T-helper 17 cell (primary cell): Measurements from ENCODE around the gene TRIM25. TPM values are rescaled to one million over a fixed set of nuclear protein-coding genes. Genes with fewer than 3 reads are reported as not detected.
"Not testable (repeated sequence)": the region's sequence is repeated elsewhere in the genome, so short reads cannot be mapped to it uniquely, and the experiment has no call there.

Source experiments
- ATAC-seq: fragments of 150-1000 bp; cut with Tn5 transposase; 2 replicates; pipeline ENCODE4 v1.10.0; 2021; ENCODE audit warnings: mild to moderate bottlenecking, moderate library complexity
- DNase-seq, 3 donors: peaks; one replicate each; pipeline versions ENCODE4 v3.0.0 to v3.0.0-alpha.2; 2020 to 2021
- H3K9me3 ChIP-seq: one replicate; pipeline ENCODE4 v1.7.0; 2013; ENCODE audit warnings: low read length, mild to moderate bottlenecking; ENCODE audit not compliant: control insufficient read depth, poor library complexity, severe bottlenecking
- H3K27ac Mint-ChIP-seq: one replicate; pipeline ENCODE4 v1.8.0; 2022; ENCODE audit warnings: mild to moderate bottlenecking, moderate library complexity, mixed read lengths
- H3K27me3 Mint-ChIP-seq: one replicate; pipeline ENCODE4 v1.8.0; 2022; ENCODE audit warnings: mixed read lengths
- H3K36me3 Mint-ChIP-seq: one replicate; pipeline ENCODE4 v1.8.0; 2022; ENCODE audit warnings: low read depth, mixed read lengths
- H3K4me1 Mint-ChIP-seq: one replicate; pipeline ENCODE4 v1.8.0; 2022; ENCODE audit warnings: mild to moderate bottlenecking, mixed read lengths
- H3K4me3 Mint-ChIP-seq: one replicate; pipeline ENCODE4 v1.8.0; 2022; ENCODE audit warnings: mild to moderate bottlenecking, moderate library complexity, mixed read lengths
- total RNA-seq, 4 donors: library from RNA in 2 of 4; stranded (reverse) in 2 of 4; gene quantifications; one replicate each; pipeline ENCODE4 v1.2.3 and lab custom pipeline; 2022 to 2026

TRIM25 gene
- total RNA-seq: 10 to 100 TPM; 40.2 to 46.3 TPM
- 37.8 to 55.2 reads per million in 2 donors for total RNA-seq (lab: John Stamatoyannopoulos, UW)

GRCh38 chr17:56913867-56914580 is at the start of gene TRIM25:
TRIM25 (minus strand) TSS chr17:56914049; CDS start chr17:56913988, 61 bp downstream.
- H3K4me3 Mint-ChIP-seq: peak within 1 kb of the TSS; percentile 97
- H3K36me3 Mint-ChIP-seq: peaks cover 8% of the 10 kb centered on the region
- DNase-seq: peak; percentile 64 to 87 (median 84)
- H3K9me3 ChIP-seq: no peaks in the 10 kb centered on the region
- peak within 1 kb of the TSS; percentile 99 for H3K27ac Mint-ChIP-seq
- peak; percentile 91 for ATAC-seq
- peaks cover 45% of the 10 kb centered on the region for H3K4me1 Mint-ChIP-seq
- H3K27me3 Mint-ChIP-seq: no peaks in the 10 kb centered on the region

GRCh38 chr17:56960596-56961538 is 47.0 kb upstream of the TRIM25 start, which contains the start of gene COIL:
COIL (minus strand) TSS chr17:56961050; CDS start chr17:56961019, 31 bp downstream.
- Mint-ChIP-seq H3K27me3 (no peaks in the 10 kb centered on the region), H3K27ac (peak within 1 kb of the TSS; percentile 16), H3K4me1 (peaks cover 15% of the 10 kb centered on the region), H3K36me3 (no peaks in the 10 kb centered on the region), H3K4me3 (peak within 1 kb of the TSS; percentile 85)
- no peaks in the 10 kb centered on the region for H3K9me3 ChIP-seq
- ATAC-seq: peak; percentile 98
- DNase-seq: peak; percentile 82 to 96 (median 84)

- no peak overlapping the region for H3K27ac Mint-ChIP-seq
- H3K36me3 Mint-ChIP-seq: no peaks in the 10 kb centered on the region
- no peak overlapping the region for H3K4me3 Mint-ChIP-seq
- no peak for DNase-seq
- H3K27me3 Mint-ChIP-seq: no peaks in the 10 kb centered on the region
- no peaks in the 10 kb centered on the region for H3K9me3 ChIP-seq
- no peak for ATAC-seq
- peaks cover 14% of the 10 kb centered on the region for H3K4me1 Mint-ChIP-seq
These were observed 43.1 kb upstream of the TRIM25 start for GRCh38 chr17:56956992-56957391.

- Mint-ChIP-seq H3K36me3 (peaks cover 10% of the 10 kb centered on the region), H3K4me3 (no peak overlapping the region), H3K27me3 (no peaks in the 10 kb centered on the region), H3K27ac (peak overlapping the region; percentile 16), H3K4me1 (peaks cover 8% of the 10 kb centered on the region)
- H3K9me3 ChIP-seq: no peaks in the 10 kb centered on the region
- ATAC-seq (no peak), DNase-seq (no peak)
These were observed 35.7 kb upstream of the TRIM25 start for GRCh38 chr17:56949595-56949994.

- ATAC-seq: no peak
- H3K4me3 Mint-ChIP-seq: no peak overlapping the region
- no peaks in the 10 kb centered on the region for H3K27me3 Mint-ChIP-seq
These were observed 34.6 kb upstream of the TRIM25 start for GRCh38 chr17:56948491-56948890.

GRCh38 chr17:56947741-56948140 is 33.9 kb upstream of the TRIM25 start:
- no peaks in the 10 kb centered on the region for H3K27me3 Mint-ChIP-seq
- H3K36me3 Mint-ChIP-seq: peaks cover 10% of the 10 kb centered on the region
- peak overlapping the region; percentile 63 for H3K27ac Mint-ChIP-seq
- peaks cover 6% of the 10 kb centered on the region for H3K4me1 Mint-ChIP-seq
- no peak for DNase-seq
- ATAC-seq: no peak
- H3K9me3 ChIP-seq: no peaks in the 10 kb centered on the region
- H3K4me3 Mint-ChIP-seq: no peak overlapping the region

More at GRCh38 chr17:56948491-56948890, 34.6 kb upstream of the TRIM25 start:
- Mint-ChIP-seq H3K27ac (peak overlapping the region; percentile 63), H3K36me3 (peaks cover 10% of the 10 kb centered on the region), H3K4me1 (peaks cover 7% of the 10 kb centered on the region)
- H3K9me3 ChIP-seq: no peaks in the 10 kb centered on the region
- no peak for DNase-seq

- ATAC-seq: no peak
These were observed 32.2 kb upstream of the TRIM25 start for GRCh38 chr17:56945938-56946505.

GRCh38 chr17:56943505-56944125 is 29.8 kb upstream of the TRIM25 start:
- H3K9me3 ChIP-seq: no peaks in the 10 kb centered on the region
- Mint-ChIP-seq H3K4me1 (peaks cover 4% of the 10 kb centered on the region), H3K27ac (no peak overlapping the region), H3K27me3 (no peaks in the 10 kb centered on the region), H3K4me3 (no peak overlapping the region), H3K36me3 (peaks cover 2% of the 10 kb centered on the region)
- ATAC-seq: no peak
- DNase-seq: no peak

More at GRCh38 chr17:56945938-56946505, 32.2 kb upstream of the TRIM25 start:
- no peak overlapping the region for H3K4me3 Mint-ChIP-seq
- DNase-seq: no peak
- H3K27ac Mint-ChIP-seq: no peak overlapping the region
- H3K27me3 Mint-ChIP-seq: no peaks in the 10 kb centered on the region
- H3K9me3 ChIP-seq: no peaks in the 10 kb centered on the region
- peaks cover 10% of the 10 kb centered on the region for H3K36me3 Mint-ChIP-seq
- peaks cover 6% of the 10 kb centered on the region for H3K4me1 Mint-ChIP-seq

- no peaks in the 10 kb centered on the region for H3K9me3 ChIP-seq
- Mint-ChIP-seq H3K27ac (no peak overlapping the region), H3K4me3 (no peak overlapping the region), H3K36me3 (peaks cover 5% of the 10 kb centered on the region), H3K4me1 (peaks cover 4% of the 10 kb centered on the region), H3K27me3 (no peaks in the 10 kb centered on the region)
- peak; percentile 78 for ATAC-seq
- no peak for DNase-seq
These were observed 26.1 kb upstream of the TRIM25 start for GRCh38 chr17:56939869-56940484.

- H3K36me3 Mint-ChIP-seq, ATAC-seq, H3K27ac Mint-ChIP-seq, H3K4me1 Mint-ChIP-seq, H3K27me3 Mint-ChIP-seq, H3K4me3 Mint-ChIP-seq, DNase-seq, H3K9me3 ChIP-seq: not testable (repeated sequence)
These were observed 24.4 kb upstream of the TRIM25 start for GRCh38 chr17:56938206-56938605.

- Mint-ChIP-seq H3K27ac (no peak overlapping the region), H3K27me3 (no peaks in the 10 kb centered on the region), H3K36me3 (peaks cover 5% of the 10 kb centered on the region), H3K4me3 (no peak overlapping the region), H3K4me1 (peaks cover 4% of the 10 kb centered on the region)
- ATAC-seq (no peak), DNase-seq (no peak)
- H3K9me3 ChIP-seq: no peaks in the 10 kb centered on the region
These were observed 23.8 kb upstream of the TRIM25 start for GRCh38 chr17:56937687-56938086.

GRCh38 chr17:56936697-56937322 is 23.0 kb upstream of the TRIM25 start:
- Mint-ChIP-seq H3K27me3 (no peaks in the 10 kb centered on the region), H3K27ac (no peak overlapping the region), H3K4me3 (no peak overlapping the region), H3K36me3 (peaks cover 5% of the 10 kb centered on the region), H3K4me1 (peaks cover 4% of the 10 kb centered on the region)
- H3K9me3 ChIP-seq: no peaks in the 10 kb centered on the region
- ATAC-seq (no peak), DNase-seq (no peak)
